ENCODE data around the gene PARG.
"Not testable (repeated sequence)": the region's sequence is repeated elsewhere in the genome, so short reads cannot be mapped to it uniquely, and the experiment has no call there.

PARG gene

DNA sequence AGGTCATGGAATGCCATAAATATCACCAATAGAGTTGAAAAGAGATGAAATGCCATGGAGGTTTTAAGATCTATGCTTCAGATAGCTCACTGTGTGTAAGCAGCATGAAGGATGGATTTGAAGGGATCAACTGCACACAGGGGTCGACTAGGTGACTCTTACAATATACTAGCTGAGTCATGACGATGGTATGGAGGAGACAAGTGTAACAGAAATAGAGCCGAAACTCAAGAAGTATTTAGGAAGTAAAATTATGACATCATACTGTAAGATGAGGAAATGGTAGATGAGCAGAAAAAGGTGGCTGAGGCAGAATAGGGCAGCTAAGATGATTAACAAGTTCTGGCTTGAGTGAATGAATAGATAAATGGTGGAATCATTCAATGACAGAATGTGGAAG lies 38.0 kb downstream of the PARG start:
- DNase-seq (ENCODE audit: low read depth): not testable (repeated sequence)

- DNase-seq (ENCODE audit: low read depth): not testable (repeated sequence)
These were observed 41.4 kb downstream of the PARG start for GRCh38 chr10:49900406-49900805.

- DNase-seq (ENCODE audit: low read depth): not testable (repeated sequence)
These were observed 41.8 kb downstream of the PARG start for GRCh38 chr10:49899999-49900398.

GRCh38 chr10:49890025-49890424 lies 51.8 kb downstream of the PARG start:
- not testable (repeated sequence) for DNase-seq (ENCODE audit: low read depth)

- DNase-seq (ENCODE audit: low read depth): not testable (repeated sequence)
These were observed 57.0 kb downstream of the PARG start for GRCh38 chr10:49884739-49885331.

- DNase-seq (ENCODE audit: low read depth): not testable (repeated sequence)
These were observed 58.0 kb downstream of the PARG start for GRCh38 chr10:49883852-49884251.

DNA sequence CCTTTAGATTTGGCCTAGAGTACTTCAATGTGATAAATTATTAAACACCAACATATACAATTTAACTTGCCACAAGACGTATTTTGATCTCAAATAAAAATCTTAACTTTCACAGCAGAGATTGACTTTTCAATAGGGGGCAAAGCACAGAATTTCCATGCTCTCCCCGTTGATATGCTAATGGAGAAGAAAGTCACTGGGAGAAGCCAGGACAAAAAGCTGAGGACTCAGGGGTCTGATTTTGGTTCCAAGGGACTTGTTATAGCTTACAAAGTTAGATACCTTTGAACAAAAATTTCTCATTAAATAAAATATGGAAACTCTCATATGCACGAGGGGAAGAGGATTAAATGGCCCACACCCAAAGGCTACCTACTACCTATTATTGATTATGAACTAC lies 59.5 kb downstream of the PARG start:
- DNase-seq (ENCODE audit: low read depth): not testable (repeated sequence)

GRCh38 chr10:49872740-49873139 lies 69.1 kb downstream of the PARG start:
- not testable (repeated sequence) for DNase-seq (ENCODE audit: low read depth)

GRCh38 chr10:49871462-49871861 lies 70.4 kb downstream of the PARG start:
- not testable (repeated sequence) for DNase-seq (ENCODE audit: low read depth)

GRCh38 chr10:49859933-49860332 lies 81.9 kb downstream of the PARG start:
- DNase-seq (ENCODE audit: low read depth): not testable (repeated sequence)

DNA sequence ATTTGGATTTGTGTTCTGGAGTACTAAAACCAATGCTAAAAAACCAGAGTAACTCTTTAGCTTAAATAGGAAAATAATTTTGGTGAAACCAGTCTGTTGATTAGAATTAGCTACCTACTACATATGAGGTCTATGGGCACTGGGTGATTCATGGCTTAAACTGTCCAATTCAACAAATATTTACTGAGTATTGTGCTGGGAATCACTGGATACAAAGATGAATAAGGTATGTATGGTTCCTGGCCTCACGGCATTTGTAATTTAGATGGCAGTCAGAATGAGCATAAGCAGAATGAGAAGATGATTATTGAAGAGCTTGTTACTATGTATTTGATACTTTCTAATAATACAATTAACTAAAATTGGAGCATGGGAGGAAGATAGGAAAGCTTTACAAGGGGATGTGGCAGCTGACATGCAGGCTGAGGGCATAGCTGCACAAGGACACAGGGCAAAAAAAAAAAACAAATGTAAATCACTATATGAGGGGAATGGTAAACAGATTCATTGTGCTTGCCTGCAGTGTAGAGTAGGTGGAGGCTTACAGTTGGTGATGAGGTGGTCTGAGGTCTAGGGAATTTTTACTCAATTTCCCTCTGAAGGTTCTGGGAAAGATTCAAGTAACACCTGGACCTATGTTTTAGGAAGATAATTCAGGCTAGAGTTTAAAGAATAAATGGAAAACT lies 83.0 kb downstream of the PARG start:
- DNase-seq (ENCODE audit: low read depth): not testable (repeated sequence)

GRCh38 chr10:49849520-49849919 lies 92.3 kb downstream of the PARG start:
- DNase-seq (ENCODE audit: low read depth): not testable (repeated sequence)

DNA sequence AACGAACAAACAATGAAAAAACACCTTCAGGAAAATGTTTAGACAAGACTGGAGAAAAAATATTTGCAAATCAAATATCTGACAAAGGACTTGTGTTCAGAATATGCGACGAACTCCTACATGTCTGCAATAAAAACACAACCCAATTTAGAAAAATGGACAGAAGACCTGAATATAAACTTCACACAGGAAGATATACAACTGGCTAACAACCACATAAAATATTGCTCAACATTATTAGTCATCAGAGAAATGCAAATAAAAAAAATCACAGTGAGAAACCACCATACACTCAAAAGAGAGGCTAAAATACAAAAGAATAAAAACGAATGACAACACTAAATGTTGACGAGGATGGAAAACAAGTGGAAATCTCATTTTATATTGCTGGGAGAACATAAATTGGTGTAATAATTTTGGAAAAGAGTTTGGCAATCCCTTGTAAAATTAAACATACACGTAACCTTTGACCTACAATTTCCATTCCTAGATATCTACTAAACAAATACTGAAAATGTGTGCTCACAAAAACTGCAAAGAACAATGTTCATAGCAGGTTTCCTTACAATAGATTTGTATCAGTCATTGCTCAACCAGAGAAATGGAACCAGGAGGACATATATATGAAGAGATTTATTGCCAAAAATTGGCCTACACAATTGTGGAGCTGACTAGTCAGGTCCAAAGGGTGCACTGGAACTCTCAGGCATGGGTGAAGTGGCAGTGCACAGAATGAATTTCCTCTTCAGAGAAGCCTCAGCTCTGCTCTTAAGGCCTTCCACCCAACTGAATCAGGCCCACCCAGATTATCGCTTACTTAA lies 96.8 kb downstream of the PARG start:
- DNase-seq (ENCODE audit: low read depth): no peak

DNA sequence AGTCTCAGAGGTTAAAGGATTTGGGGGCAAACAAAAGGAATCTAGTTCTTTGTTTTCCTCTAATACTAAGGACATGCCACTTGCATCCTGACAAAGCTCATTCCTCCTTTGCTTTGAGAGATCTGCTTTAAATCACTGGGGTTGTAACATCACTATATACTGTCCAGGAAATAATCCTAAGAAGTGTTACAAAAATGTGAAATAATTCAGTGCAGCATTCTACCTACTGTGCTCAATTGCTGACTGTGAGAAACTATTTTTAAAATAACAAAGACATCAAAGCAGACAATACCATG lies 99.5 kb downstream of the PARG start:
- DNase-seq (ENCODE audit: low read depth): not testable (repeated sequence)

DNA sequence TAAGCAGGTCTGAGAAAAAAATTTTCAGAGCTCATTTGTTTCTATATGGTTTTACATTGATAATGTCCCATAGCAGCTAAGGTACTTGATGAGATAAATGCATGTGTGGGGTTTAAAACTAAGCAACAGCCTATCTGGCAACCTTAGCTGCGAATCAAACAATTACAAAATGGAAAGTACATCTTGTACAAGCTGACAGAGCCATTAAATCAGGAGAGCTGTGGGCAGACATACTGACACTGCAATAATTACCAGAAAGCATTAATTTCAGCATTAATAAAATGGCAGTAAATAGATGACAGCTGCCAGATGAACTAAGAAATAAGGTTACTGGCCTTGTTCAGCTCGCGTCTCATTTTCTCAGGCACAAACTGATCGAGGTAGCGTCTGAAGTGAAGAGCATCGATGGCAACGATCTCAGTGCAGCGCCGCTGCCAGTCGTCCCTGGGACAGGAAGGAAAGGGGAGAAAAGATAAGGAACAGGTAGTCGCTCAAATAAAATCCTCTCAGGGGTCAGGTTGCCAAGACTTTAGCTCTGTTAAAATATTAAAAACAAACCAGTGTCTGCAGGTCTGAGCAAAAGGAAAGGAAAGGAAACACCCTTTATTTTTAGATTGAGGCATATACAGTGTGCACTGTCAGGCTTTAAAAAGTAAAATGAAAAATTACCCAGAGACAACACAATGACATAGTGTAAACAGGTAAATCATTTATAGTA lies 100.1 kb downstream of the PARG start:
- no peak for DNase-seq (ENCODE audit: low read depth)

DNA sequence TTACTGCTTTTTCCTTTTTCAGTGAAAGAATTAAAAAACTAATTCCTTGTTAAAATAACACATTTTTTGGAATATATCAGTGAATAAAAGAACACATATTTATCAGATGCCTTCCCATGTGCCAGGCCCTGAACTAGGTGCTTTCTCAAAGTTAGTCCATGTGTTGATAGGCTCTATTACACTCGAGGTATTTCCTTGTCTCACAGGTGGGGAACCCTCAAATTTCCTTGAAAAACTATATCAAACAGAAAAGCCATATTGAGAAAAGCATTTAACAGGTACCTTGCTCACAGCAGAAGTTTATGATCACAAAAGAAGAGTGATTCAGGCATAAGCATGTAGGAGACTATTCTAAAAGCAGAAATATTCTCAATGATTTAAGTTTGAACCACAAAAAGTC lies 104.1 kb downstream of the PARG start:
- DNase-seq (ENCODE audit: low read depth): no peak

GRCh38 chr10:49837051-49837478 lies 104.8 kb downstream of the PARG start:
- DNase-seq (ENCODE audit: low read depth): no peak

GRCh38 chr10:49834976-49835375 lies 106.9 kb downstream of the PARG start:
- DNase-seq (ENCODE audit: low read depth): no peak

- DNase-seq (ENCODE audit: low read depth): no peak
These were observed 107.6 kb downstream of the PARG start for GRCh38 chr10:49834201-49834600.

- DNase-seq (ENCODE audit: low read depth): no peak
These were observed 108.7 kb downstream of the PARG start for GRCh38 chr10:49833168-49833567.

DNA sequence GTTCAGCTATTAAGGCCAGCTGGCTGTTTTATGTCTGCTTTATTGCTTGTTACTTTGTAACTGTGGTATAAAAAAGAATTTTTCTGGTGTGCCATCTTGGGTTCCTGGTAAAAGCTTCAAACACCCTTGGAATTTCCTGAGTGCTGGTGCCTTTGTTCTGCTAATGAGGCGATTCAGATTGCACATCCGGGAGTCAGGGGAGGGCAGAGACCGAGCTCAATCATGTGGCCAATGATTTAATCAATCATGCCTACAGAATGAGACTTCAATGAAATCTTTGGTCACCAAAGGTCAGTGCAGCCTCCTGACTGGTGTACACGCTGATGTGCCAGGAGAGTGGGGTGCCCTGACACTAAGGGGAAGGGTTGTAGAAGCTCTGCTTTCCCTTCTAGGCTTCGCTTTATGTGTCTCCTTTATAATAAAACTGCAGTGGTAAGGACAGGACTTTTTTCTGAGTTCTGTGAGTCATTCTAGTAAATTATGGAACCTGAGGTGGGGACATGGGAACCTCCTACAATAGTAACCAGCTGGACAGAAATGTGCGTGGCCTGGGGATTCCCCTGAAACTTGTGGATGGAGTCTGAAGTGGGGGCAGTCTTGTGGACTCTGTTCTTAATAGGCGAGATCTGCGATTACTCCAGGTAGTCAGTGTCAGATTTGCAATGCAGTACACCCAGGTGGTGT lies 110.3 kb downstream of the PARG start:
- no peak for DNase-seq (ENCODE audit: low read depth)

- DNase-seq (ENCODE audit: low read depth): no peak
These were observed 111.0 kb downstream of the PARG start for GRCh38 chr10:49830846-49831245.

All from stimulated activated CD8-positive, alpha-beta memory T cell treated with anti-CD3 and anti-CD28 coated beads, Interleukin-7, amount 100 ng/mL, for 24 hours (primary cell).